Neural progenitor cell (in vitro differentiated cells): ENCODE measurements around the gene ADGRF5.

Experiments
- EZH2 ChIP-seq: fragments of 200-600 bp; sonication (generic); IDR thresholded peaks from 2 replicates; pipeline ENCODE4 v1.6.1; 2017; ENCODE audit warnings: antibody characterized with exemption, mild to moderate bottlenecking, moderate library complexity
- EZH2phosphoT487 ChIP-seq: fragments of 200-600 bp; sonication (generic); IDR thresholded peaks from 2 replicates; pipeline ENCODE4 v1.6.1; 2017; ENCODE audit warnings: antibody characterized with exemption
- TF ChIP-seq, protein P1 (sequence below): fragments of 200-600 bp; sonication (generic); IDR thresholded peaks from 2 replicates; pipeline ENCODE4 v1.5.1; 2017; ENCODE audit warnings: antibody characterized with exemption, mild to moderate bottlenecking

DNA sequence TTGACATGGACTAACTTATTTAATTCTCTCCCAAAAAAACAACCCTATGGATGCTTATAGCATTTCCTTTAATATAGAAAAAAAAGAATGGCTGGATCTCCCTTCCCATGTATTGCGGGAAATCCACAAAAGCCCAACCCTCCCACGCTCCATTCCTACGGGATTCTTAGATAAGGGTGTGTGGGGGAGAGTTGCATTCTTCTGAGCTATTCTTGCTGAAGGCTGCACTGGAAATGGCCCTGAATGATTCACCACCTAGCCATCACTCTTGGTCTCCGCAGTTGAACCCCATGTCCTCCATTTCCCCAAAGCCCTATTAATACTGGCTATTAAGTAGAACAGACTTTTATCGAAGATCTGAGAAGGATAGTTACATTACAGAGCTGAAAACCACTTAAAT lies 41.9 kb upstream of the ADGRF5 start:
- TF ChIP-seq, protein P1, sequence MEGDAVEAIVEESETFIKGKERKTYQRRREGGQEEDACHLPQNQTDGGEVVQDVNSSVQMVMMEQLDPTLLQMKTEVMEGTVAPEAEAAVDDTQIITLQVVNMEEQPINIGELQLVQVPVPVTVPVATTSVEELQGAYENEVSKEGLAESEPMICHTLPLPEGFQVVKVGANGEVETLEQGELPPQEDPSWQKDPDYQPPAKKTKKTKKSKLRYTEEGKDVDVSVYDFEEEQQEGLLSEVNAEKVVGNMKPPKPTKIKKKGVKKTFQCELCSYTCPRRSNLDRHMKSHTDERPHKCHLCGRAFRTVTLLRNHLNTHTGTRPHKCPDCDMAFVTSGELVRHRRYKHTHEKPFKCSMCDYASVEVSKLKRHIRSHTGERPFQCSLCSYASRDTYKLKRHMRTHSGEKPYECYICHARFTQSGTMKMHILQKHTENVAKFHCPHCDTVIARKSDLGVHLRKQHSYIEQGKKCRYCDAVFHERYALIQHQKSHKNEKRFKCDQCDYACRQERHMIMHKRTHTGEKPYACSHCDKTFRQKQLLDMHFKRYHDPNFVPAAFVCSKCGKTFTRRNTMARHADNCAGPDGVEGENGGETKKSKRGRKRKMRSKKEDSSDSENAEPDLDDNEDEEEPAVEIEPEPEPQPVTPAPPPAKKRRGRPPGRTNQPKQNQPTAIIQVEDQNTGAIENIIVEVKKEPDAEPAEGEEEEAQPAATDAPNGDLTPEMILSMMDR, result no peak
- no peak for TF ChIP-seq EZH2
- no peak for TF ChIP-seq EZH2phosphoT487
